Panc1 (cell line): Measurements from ENCODE around the gene PAK1. TPM values are rescaled to one million over a fixed set of nuclear protein-coding genes. Genes with fewer than 3 reads are reported as not detected.
"Not testable (repeated sequence)": the region's sequence is repeated elsewhere in the genome, so short reads cannot be mapped to it uniquely, and the experiment has no call there.

Experiments
- ATAC-seq: fragments of 200-7000 bp; cut with Tn5 transposase; 2 replicates; pipeline ENCODE4 v1.9.1; 2020; ENCODE audit warnings: mild to moderate bottlenecking, moderate library complexity
- BruUV-seq: library from RNA; stranded (reverse); fragments of 400-500 nt; replicated peaks from 2 replicates; lab custom pipeline; 2021; lab: Mats Ljungman, UMichigan
- CTCF ChIA-PET: fragments of 300-600 bp; sonication (Branson Sonifier 250); formaldehyde crosslinking; loops from one replicate; lab custom pipeline; 2022; ENCODE audit warnings: antibody characterized with exemption; lab: Charles Lee
- POLR2A ChIA-PET: fragments of 300-600 bp; sonication (Branson Sonifier 250); formaldehyde crosslinking; loops from one replicate; lab custom pipeline; 2022; ENCODE audit warnings: antibody characterized with exemption; lab: Charles Lee
- DNase-seq: peaks from one replicate; pipeline ENCODE4 v3.0.0-alpha.2; 2010; ENCODE audit warnings: low read depth, low spot score
- H3K27ac ChIP-seq: 2 replicates; pipeline ENCODE4 v1.5.1; 2011; ENCODE audit warnings: mild to moderate bottlenecking, low read length, inconsistent platforms
- H3K27me3 ChIP-seq: fragments of 200-500 bp; sonication (Bioruptor generic); 2 replicates; pipeline ENCODE4 v1.6.0; 2014; ENCODE audit warnings: low read length, inconsistent platforms; ENCODE audit not compliant: control insufficient read depth, insufficient read depth
- H3K36me3 ChIP-seq: fragments of 200-500 bp; sonication (Bioruptor generic); 2 replicates; pipeline ENCODE4 v1.5.1; 2014; ENCODE audit warnings: inconsistent platforms, mild to moderate bottlenecking, low read length, moderate library complexity; ENCODE audit not compliant: control insufficient read depth, insufficient read depth
- H3K4me1 ChIP-seq: 2 replicates; pipeline ENCODE4 v1.5.1; 2011; ENCODE audit warnings: inconsistent platforms, mild to moderate bottlenecking, low read length, moderate library complexity; ENCODE audit not compliant: control insufficient read depth, insufficient read depth
- H3K4me3 ChIP-seq, 2 experiments: 2 replicates each; pipeline ENCODE4 v1.5.1; 2011 to 2012; ENCODE audit warnings: low read depth in 2 of 2, low read length in 2 of 2, mild to moderate bottlenecking in 2 of 2, inconsistent platforms in 1 of 2, moderate library complexity in 1 of 2
- H3K9me3 ChIP-seq: fragments of 200-500 bp; sonication (Bioruptor generic); 2 replicates; pipeline ENCODE4 v1.5.1; 2014; ENCODE audit warnings: low read depth, mild to moderate bottlenecking, inconsistent platforms, low read length, moderate library complexity; ENCODE audit not compliant: control insufficient read depth, insufficient read depth
- POLR2AphosphoS5 ChIP-seq: IDR thresholded peaks from 2 replicates; pipeline ENCODE4 v1.6.1; 2012; ENCODE audit warnings: mild to moderate bottlenecking, low read depth, low read length, moderate library complexity
- SIN3A ChIP-seq: IDR thresholded peaks from 2 replicates; pipeline ENCODE4 v1.6.1; 2012; ENCODE audit warnings: low read depth, mild to moderate bottlenecking, low read length, moderate library complexity, borderline replicate concordance; ENCODE audit not compliant: insufficient read depth
- TCF7L2 ChIP-seq: IDR thresholded peaks from 2 replicates; pipeline ENCODE4 v1.6.1; 2011; ENCODE audit warnings: mild to moderate bottlenecking, low read depth, low read length, inconsistent platforms
- in situ Hi-C: cut with HindIII; loops from 2 replicates; pipeline ENCODE4 v1.10.0; 2016; ENCODE audit warnings: low sequenced_read_pairs, low pct_unique_long_range_greater_than_20kb
- intact Hi-C: fragments of 100-400 bp; cut with micrococcal nuclease; formaldehyde crosslinking; loops from one replicate; pipeline ENCODE4 v1.10.0; 2022; ENCODE audit not compliant: unreplicated experiment
- total RNA-seq: library from RNA; stranded (reverse); gene quantifications from one replicate; pipeline ENCODE4 v1.2.1, GENCODE V29; 2021; ENCODE audit not compliant: unreplicated experiment
- TF ChIP-seq, protein P1 (sequence below), 2 experiments: IDR thresholded peaks; 2 replicates each; pipeline ENCODE4 v1.6.1; 2011 to 2012; ENCODE audit warnings: low read depth in 2 of 2, control low read depth in 1 of 2, low read length in 1 of 2, mild to moderate bottlenecking in 1 of 2, moderate library complexity in 1 of 2; ENCODE audit not compliant: insufficient read depth in 1 of 2
- TF ChIP-seq, protein P2 (sequence below): fragments of 450-650 bp; IDR thresholded peaks from 2 replicates; pipeline ENCODE4 v1.5.1; 2017; ENCODE audit warnings: mild to moderate bottlenecking

PAK1 gene
- total RNA-seq, 1 experiment from 2014 or later = 38.2 TPM

DNA sequence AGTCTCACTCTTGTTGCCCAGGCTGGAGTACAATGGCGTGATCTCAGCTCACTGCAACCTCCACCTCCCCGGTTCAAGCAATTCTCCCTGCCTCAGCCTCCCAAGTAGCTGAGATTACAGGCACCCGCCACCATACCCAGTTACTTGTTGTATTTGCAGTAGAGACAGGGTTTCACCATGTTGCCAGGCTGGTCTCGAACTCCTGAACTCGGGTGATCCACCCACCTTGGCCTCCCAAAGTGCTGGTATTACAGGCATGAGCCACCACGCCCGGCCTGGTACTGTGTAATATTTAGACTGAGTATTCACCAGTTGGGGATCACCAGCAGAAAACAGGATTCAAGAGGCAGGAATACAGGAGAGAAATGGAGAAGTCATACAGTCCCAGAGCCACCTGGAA lies 90.5 kb downstream of the PAK1 start:
- H3K36me3 ChIP-seq, H3K27me3 ChIP-seq, H3K4me1 ChIP-seq, DNase-seq, H3K27ac ChIP-seq, H3K4me3 ChIP-seq, CTCF ChIA-PET, in situ Hi-C loops, ATAC-seq, BruUV-seq, H3K9me3 ChIP-seq, intact Hi-C loops, POLR2A ChIA-PET: not testable (repeated sequence)

DNA sequence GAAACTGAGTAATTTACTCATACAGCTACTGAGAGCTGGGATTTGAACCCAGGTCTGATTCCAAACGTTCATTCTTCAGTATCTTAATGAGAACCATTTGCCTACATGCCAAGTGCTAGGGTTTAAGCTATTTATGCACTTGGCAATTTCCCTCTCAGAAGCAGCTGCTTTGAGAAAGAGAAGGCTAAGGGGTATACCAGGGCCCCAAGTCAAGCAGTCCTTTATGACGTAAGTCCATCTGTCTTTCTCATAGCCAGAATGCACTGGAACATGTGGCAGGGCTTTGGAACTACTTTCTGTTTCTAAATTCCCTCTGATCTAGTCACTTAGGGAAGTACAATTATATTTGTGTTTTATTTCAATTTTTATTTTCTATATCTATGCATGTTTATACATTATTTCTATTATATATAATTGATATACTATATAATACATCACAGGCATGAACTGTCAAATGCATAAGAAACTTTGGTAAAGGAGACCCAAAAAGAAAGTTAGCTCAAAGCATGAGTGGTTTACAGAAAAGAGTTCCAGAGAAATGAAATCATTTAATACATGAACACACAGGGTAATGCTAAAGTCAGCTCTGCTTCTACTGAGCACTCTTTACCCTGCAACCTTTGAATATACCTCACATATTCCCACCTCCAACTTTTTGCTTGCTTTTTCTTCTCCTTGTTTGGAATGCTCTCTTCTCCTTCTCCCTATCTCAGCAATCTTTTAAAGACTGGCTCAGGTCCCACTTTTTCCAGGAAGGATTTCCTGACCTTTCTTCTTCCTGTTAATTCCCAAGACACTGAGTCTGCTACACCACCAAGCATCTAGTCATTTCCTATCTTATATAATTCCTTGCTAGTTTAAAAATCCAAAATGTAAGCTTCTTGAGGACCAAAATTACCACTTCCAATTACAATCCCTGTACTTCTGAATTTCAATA lies 91.9 kb downstream of the PAK1 start:
- TF ChIP-seq TCF7L2 = no peak
- TF ChIP-seq, protein P1, sequence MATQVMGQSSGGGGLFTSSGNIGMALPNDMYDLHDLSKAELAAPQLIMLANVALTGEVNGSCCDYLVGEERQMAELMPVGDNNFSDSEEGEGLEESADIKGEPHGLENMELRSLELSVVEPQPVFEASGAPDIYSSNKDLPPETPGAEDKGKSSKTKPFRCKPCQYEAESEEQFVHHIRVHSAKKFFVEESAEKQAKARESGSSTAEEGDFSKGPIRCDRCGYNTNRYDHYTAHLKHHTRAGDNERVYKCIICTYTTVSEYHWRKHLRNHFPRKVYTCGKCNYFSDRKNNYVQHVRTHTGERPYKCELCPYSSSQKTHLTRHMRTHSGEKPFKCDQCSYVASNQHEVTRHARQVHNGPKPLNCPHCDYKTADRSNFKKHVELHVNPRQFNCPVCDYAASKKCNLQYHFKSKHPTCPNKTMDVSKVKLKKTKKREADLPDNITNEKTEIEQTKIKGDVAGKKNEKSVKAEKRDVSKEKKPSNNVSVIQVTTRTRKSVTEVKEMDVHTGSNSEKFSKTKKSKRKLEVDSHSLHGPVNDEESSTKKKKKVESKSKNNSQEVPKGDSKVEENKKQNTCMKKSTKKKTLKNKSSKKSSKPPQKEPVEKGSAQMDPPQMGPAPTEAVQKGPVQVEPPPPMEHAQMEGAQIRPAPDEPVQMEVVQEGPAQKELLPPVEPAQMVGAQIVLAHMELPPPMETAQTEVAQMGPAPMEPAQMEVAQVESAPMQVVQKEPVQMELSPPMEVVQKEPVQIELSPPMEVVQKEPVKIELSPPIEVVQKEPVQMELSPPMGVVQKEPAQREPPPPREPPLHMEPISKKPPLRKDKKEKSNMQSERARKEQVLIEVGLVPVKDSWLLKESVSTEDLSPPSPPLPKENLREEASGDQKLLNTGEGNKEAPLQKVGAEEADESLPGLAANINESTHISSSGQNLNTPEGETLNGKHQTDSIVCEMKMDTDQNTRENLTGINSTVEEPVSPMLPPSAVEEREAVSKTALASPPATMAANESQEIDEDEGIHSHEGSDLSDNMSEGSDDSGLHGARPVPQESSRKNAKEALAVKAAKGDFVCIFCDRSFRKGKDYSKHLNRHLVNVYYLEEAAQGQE (IDR thresholded peaks at IDR 0.05; ENCODE audit: insufficient read depth in 1 of 2, low read depth in 2 of 2, low read length in 1 of 2) = no peak
- no peak for TF ChIP-seq SIN3A
- no peak for TF ChIP-seq POLR2AphosphoS5
- TF ChIP-seq, protein P2, sequence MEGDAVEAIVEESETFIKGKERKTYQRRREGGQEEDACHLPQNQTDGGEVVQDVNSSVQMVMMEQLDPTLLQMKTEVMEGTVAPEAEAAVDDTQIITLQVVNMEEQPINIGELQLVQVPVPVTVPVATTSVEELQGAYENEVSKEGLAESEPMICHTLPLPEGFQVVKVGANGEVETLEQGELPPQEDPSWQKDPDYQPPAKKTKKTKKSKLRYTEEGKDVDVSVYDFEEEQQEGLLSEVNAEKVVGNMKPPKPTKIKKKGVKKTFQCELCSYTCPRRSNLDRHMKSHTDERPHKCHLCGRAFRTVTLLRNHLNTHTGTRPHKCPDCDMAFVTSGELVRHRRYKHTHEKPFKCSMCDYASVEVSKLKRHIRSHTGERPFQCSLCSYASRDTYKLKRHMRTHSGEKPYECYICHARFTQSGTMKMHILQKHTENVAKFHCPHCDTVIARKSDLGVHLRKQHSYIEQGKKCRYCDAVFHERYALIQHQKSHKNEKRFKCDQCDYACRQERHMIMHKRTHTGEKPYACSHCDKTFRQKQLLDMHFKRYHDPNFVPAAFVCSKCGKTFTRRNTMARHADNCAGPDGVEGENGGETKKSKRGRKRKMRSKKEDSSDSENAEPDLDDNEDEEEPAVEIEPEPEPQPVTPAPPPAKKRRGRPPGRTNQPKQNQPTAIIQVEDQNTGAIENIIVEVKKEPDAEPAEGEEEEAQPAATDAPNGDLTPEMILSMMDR = no peak
- intact Hi-C loops (no loop called here), in situ Hi-C loops (no loop called here)
- ChIA-PET CTCF (interaction anchor here (0.6 kb wide), 1 partner anchor 39 kb away, joined by 3 read pairs; no protein-coding TSS in a partner anchor), POLR2A (no interaction called here)
- Histone ChIP-seq H3K4me3 (no peak overlapping the region), H3K27me3 (no peaks in the 10 kb centered on the region), H3K9me3 (no peaks in the 10 kb centered on the region), H3K36me3 (no peaks in the 10 kb centered on the region), H3K27ac (no peak overlapping the region), H3K4me1 (no peaks in the 10 kb centered on the region)
- BruUV-seq = no TSS peak
- DNase-seq (no peak), ATAC-seq (no peak)

DNA sequence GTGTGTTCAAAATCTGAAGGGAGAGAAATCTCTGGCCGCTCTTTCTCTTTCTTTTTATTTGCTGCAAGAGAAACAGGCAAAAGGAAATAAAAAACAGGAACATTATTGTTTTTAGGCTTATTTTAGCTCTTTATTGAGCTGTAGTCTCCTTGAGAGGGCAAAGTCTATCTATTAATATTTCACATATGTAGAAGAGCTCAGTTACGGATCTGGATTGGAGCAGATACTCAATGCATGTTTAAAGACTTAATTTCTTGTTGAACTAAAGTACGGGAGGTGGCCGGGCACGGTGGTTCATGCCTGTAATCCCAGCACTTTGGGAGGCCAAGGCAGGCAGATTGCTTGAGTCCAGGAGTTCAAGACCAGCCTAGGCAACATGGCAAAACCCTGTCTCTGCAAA lies 94.0 kb downstream of the PAK1 start:
- intact Hi-C loops (no loop called here), in situ Hi-C loops (no loop called here)
- DNase-seq (no peak), ATAC-seq (no peak)
- H3K27me3 ChIP-seq = no peaks in the 10 kb centered on the region
- TF ChIP-seq TCF7L2 (no peak), POLR2AphosphoS5 (no peak), SIN3A (no peak)
- TF ChIP-seq, protein P1 (IDR thresholded peaks at IDR 0.05; ENCODE audit: insufficient read depth in 1 of 2, low read depth in 2 of 2, low read length in 1 of 2) = no peak
- TF ChIP-seq, protein P2 = no peak
- H3K27ac ChIP-seq = no peak overlapping the region
- no peaks in the 10 kb centered on the region for H3K36me3 ChIP-seq
- ChIA-PET CTCF (interaction anchor here (0.6 kb wide), 1 partner anchor 224 kb away, joined by 3 read pairs; no protein-coding TSS in a partner anchor), POLR2A (interaction anchor here (0.6 kb wide), 1 partner anchor 66 kb away, joined by 3 read pairs; no protein-coding TSS in a partner anchor)
- BruUV-seq = no TSS peak
- H3K4me3 ChIP-seq = no peak overlapping the region
- H3K4me1 ChIP-seq = no peaks in the 10 kb centered on the region
- H3K9me3 ChIP-seq = no peaks in the 10 kb centered on the region
